CD14-positive monocyte (primary cell): ENCODE results near the gene BNC1. TPM values are rescaled to one million over a fixed set of nuclear protein-coding genes. Genes with fewer than 3 reads are reported as not detected.

Experiments
- DNase-seq, 3 donors: peaks; one replicate each; pipeline ENCODE4 v3.0.0-alpha.2; 2011 to 2022
- H2AFZ ChIP-seq: 2 replicates; pipeline ENCODE4 v1.6.0; 2012; ENCODE audit warnings: mild to moderate bottlenecking, low read depth, low read length, inconsistent platforms; ENCODE audit not compliant: insufficient read depth, poor library complexity, severe bottlenecking
- H3K27ac ChIP-seq, 2 donors: 1 replicate in 1 of 2; 2 replicates in 1 of 2; pipeline ENCODE4 v1.5.1; 2012 to 2013; ENCODE audit warnings: low read length in 2 of 2, control low read depth in 1 of 2, inconsistent platforms in 1 of 2, low read depth in 1 of 2, mild to moderate bottlenecking in 1 of 2
- H3K27me3 ChIP-seq, 2 donors: one replicate each; pipeline versions ENCODE4 v1.6.0 to v1.6.1; 2011 to 2013; ENCODE audit warnings: low read length in 2 of 2; ENCODE audit not compliant: control insufficient read depth in 2 of 2, insufficient read depth in 2 of 2
- H3K36me3 ChIP-seq, 2 donors: replicated peaks in 1 of 2; 1 replicate in 1 of 2; 2 replicates in 1 of 2; pipeline versions ENCODE4 v1.5.1 to v1.6.1; 2012 to 2013; ENCODE audit warnings: low read length in 2 of 2, control low read depth in 1 of 2, inconsistent platforms in 1 of 2, mild to moderate bottlenecking in 1 of 2; ENCODE audit not compliant: insufficient read depth in 2 of 2, control insufficient read depth in 1 of 2
- H3K4me1 ChIP-seq, 2 donors: 1 replicate in 1 of 2; 2 replicates in 1 of 2; pipeline versions ENCODE4 v1.5.1 to v1.6.1; 2012 to 2013; ENCODE audit warnings: low read length in 2 of 2, control low read depth in 1 of 2, inconsistent platforms in 1 of 2, mild to moderate bottlenecking in 1 of 2, moderate library complexity in 1 of 2; ENCODE audit not compliant: insufficient read depth in 2 of 2, control insufficient read depth in 1 of 2
- H3K4me2 ChIP-seq: replicated peaks from 2 replicates; pipeline ENCODE3; 2012; ENCODE audit warnings: low read length, moderate library complexity, mild to moderate bottlenecking; ENCODE audit not compliant: poor library complexity, severe bottlenecking; ENCODE audit errors: extremely low read depth
- H3K4me3 ChIP-seq, 3 experiments: fragments of 200-600 bp in 1 of 3; sonication (generic) in 1 of 3; replicated peaks in 1 of 3; 1 replicate in 2 of 3; 2 replicates in 1 of 3; pipeline ENCODE4 v1.5.1; 2011 to 2013; ENCODE audit warnings: low read length in 3 of 3, mild to moderate bottlenecking in 3 of 3, control low read depth in 2 of 3, low read depth in 2 of 3, inconsistent platforms in 1 of 3, moderate library complexity in 1 of 3
- H3K79me2 ChIP-seq: 2 replicates; pipeline ENCODE4 v1.6.0; 2012; ENCODE audit warnings: mild to moderate bottlenecking, control low read depth, inconsistent platforms, low read length, moderate library complexity; ENCODE audit not compliant: insufficient read depth
- H3K9ac ChIP-seq: 2 replicates; pipeline ENCODE4 v1.6.0; 2017; ENCODE audit warnings: low read length, mild to moderate bottlenecking; ENCODE audit not compliant: insufficient read depth, poor library complexity, severe bottlenecking
- H3K9me3 ChIP-seq, 2 donors: replicated peaks in 1 of 2; 1 replicate in 1 of 2; 2 replicates in 1 of 2; pipeline versions ENCODE4 v1.5.1 to v1.6.1; 2012 to 2013; ENCODE audit warnings: low read length in 2 of 2, control low read depth in 1 of 2; ENCODE audit not compliant: control insufficient read depth in 1 of 2, insufficient read depth in 1 of 2
- H4K20me1 ChIP-seq: 2 replicates; pipeline ENCODE4 v1.6.0; 2012; ENCODE audit warnings: mild to moderate bottlenecking, low read length, control low read depth, moderate library complexity; ENCODE audit not compliant: insufficient read depth
- H3K27ac Mint-ChIP-seq, 7 donors: one replicate each; pipeline ENCODE4 v1.8.0; 2020; ENCODE audit warnings: mild to moderate bottlenecking in 7 of 7, mixed read lengths in 7 of 7, moderate library complexity in 6 of 7, inconsistent platforms in 2 of 7
- H3K27me3 Mint-ChIP-seq, 3 donors: one replicate each; pipeline ENCODE4 v1.8.0; 2021 to 2022; ENCODE audit warnings: low read depth in 3 of 3, mild to moderate bottlenecking in 3 of 3, mixed read lengths in 3 of 3, moderate library complexity in 3 of 3, inconsistent platforms in 1 of 3
- H3K36me3 Mint-ChIP-seq, 2 donors: one replicate each; pipeline ENCODE4 v1.8.0; 2020; ENCODE audit warnings: mixed read lengths in 2 of 2, inconsistent platforms in 1 of 2, mild to moderate bottlenecking in 1 of 2
- H3K4me1 Mint-ChIP-seq: one replicate; pipeline ENCODE4 v1.8.0; 2020; ENCODE audit warnings: mild to moderate bottlenecking, mixed read lengths
- H3K4me3 Mint-ChIP-seq, 2 donors: one replicate each; pipeline ENCODE4 v1.8.0; 2020; ENCODE audit warnings: mild to moderate bottlenecking in 2 of 2, mixed read lengths in 2 of 2, moderate library complexity in 1 of 2
- H3K9me3 Mint-ChIP-seq, 7 donors: one replicate each; pipeline ENCODE4 v1.8.0; 2020 to 2022; ENCODE audit warnings: mixed read lengths in 7 of 7, mild to moderate bottlenecking in 6 of 7, moderate library complexity in 6 of 7, inconsistent platforms in 2 of 7
- WGBS: methylation state at CpG from one replicate; pipeline ENCODE4 v1.1.5; 2013; ENCODE audit warnings: missing lambda C conversion rate; ENCODE audit not compliant: insufficient coverage; 5-methylcytosine and 5-hydroxymethylcytosine counted together
- intact Hi-C, 2 donors: fragments of 100-400 bp; cut with micrococcal nuclease; formaldehyde crosslinking; loops; one replicate each; pipeline versions ENCODE4 v1.15.0 to v1.15.1; 2023
- polyA plus RNA-seq, 3 donors: library from polyadenylated mRNA; depleted of rRNA in 1 of 3; unstranded in 2 of 3; stranded (reverse) in 1 of 3; fragments of 300-500 nt in 2 of 3; fragments of >200 nt in 1 of 3; fragmentation: Illumina TruSeq in 2 of 3; gene quantifications; 1 replicate in 2 of 3; 2 replicates in 1 of 3; pipeline ENCODE4 v1.2.3, GENCODE V29; 2012 to 2021
- TF ChIP-seq, protein P1 (sequence below): fragments of 200-600 bp; IDR thresholded peaks from one replicate; pipeline ENCODE4 v1.8.0; 2022; ENCODE audit warnings: antibody characterized with exemption, mild to moderate bottlenecking

The BNC1 gene
- polyA plus RNA-seq, 3 donors = not detected

- H3K9ac ChIP-seq = no peak overlapping the region
- no peaks in the 10 kb centered on the region for H3K9me3 ChIP-seq
- no peaks in the 10 kb centered on the region for H3K4me1 ChIP-seq
- TF ChIP-seq, protein P1, sequence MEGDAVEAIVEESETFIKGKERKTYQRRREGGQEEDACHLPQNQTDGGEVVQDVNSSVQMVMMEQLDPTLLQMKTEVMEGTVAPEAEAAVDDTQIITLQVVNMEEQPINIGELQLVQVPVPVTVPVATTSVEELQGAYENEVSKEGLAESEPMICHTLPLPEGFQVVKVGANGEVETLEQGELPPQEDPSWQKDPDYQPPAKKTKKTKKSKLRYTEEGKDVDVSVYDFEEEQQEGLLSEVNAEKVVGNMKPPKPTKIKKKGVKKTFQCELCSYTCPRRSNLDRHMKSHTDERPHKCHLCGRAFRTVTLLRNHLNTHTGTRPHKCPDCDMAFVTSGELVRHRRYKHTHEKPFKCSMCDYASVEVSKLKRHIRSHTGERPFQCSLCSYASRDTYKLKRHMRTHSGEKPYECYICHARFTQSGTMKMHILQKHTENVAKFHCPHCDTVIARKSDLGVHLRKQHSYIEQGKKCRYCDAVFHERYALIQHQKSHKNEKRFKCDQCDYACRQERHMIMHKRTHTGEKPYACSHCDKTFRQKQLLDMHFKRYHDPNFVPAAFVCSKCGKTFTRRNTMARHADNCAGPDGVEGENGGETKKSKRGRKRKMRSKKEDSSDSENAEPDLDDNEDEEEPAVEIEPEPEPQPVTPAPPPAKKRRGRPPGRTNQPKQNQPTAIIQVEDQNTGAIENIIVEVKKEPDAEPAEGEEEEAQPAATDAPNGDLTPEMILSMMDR = no peak
- no peaks in the 10 kb centered on the region for H3K79me2 ChIP-seq
- Mint-ChIP-seq H3K27me3 (peaks cover 0 to 10% (median 5%) of the 10 kb centered on the region in 3 donors), H3K4me1 (no peaks in the 10 kb centered on the region), H3K4me3 (no peak overlapping the region), H3K27ac (no peak overlapping the region), H3K9me3 (peaks cover 0 to 20% (median 12%) of the 10 kb centered on the region in 7 donors), H3K36me3 (no peaks in the 10 kb centered on the region)
- H3K27ac ChIP-seq = no peak overlapping the region
- no peak overlapping the region for H3K4me2 ChIP-seq
- H3K27me3 ChIP-seq = no peaks in the 10 kb centered on the region
- no CpG with 5 or more reads among the region's 1 CpG for WGBS
- H4K20me1 ChIP-seq = no peaks in the 10 kb centered on the region
- no peak for DNase-seq
- H2AFZ ChIP-seq = no peak overlapping the region
- H3K4me3 ChIP-seq = no peak overlapping the region
- no peaks in the 10 kb centered on the region for H3K36me3 ChIP-seq
- intact Hi-C loops = no loop called here
These were observed 65.4 kb downstream of the BNC1 start for GRCh38 chr15:83219026-83219425.

GRCh38 chr15:83215306-83215705 lies 69.2 kb downstream of the BNC1 start:
- WGBS = no CpG with 5 or more reads among the region's 2 CpGs
- no peaks in the 10 kb centered on the region for H4K20me1 ChIP-seq
- DNase-seq = no peak
- no peaks in the 10 kb centered on the region for H3K79me2 ChIP-seq
- no peaks in the 10 kb centered on the region for H3K9me3 ChIP-seq
- H3K4me3 ChIP-seq = no peak overlapping the region
- H3K27me3 ChIP-seq = peaks cover 6 to 8% of the 10 kb centered on the region in 2 donors
- Mint-ChIP-seq H3K4me3 (no peak overlapping the region), H3K27me3 (peaks cover 0 to 13% (median 9%) of the 10 kb centered on the region in 3 donors), H3K36me3 (no peaks in the 10 kb centered on the region), H3K9me3 (peaks cover 0 to 9% (median 5%) of the 10 kb centered on the region in 7 donors), H3K27ac (no peak overlapping the region), H3K4me1 (no peaks in the 10 kb centered on the region)
- no peaks in the 10 kb centered on the region for H3K4me1 ChIP-seq
- no peak overlapping the region for H3K4me2 ChIP-seq
- TF ChIP-seq, protein P1 = no peak
- H2AFZ ChIP-seq = no peak overlapping the region
- no peaks in the 10 kb centered on the region for H3K36me3 ChIP-seq
- intact Hi-C loops = no loop called here
- H3K27ac ChIP-seq = no peak overlapping the region
- H3K9ac ChIP-seq = no peak overlapping the region
